Epidermal melanocyte (primary cell): ENCODE results near the gene DPH1.
"Not testable (repeated sequence)": the region's sequence is repeated elsewhere in the genome, so short reads cannot be mapped to it uniquely, and the experiment has no call there.

ENCODE experiments used
- DNase-seq: peaks from one replicate; pipeline ENCODE4 v3.0.0; 2011; ENCODE audit warnings: low spot score; ENCODE audit not compliant: insufficient read length

DPH1 gene

DNA sequence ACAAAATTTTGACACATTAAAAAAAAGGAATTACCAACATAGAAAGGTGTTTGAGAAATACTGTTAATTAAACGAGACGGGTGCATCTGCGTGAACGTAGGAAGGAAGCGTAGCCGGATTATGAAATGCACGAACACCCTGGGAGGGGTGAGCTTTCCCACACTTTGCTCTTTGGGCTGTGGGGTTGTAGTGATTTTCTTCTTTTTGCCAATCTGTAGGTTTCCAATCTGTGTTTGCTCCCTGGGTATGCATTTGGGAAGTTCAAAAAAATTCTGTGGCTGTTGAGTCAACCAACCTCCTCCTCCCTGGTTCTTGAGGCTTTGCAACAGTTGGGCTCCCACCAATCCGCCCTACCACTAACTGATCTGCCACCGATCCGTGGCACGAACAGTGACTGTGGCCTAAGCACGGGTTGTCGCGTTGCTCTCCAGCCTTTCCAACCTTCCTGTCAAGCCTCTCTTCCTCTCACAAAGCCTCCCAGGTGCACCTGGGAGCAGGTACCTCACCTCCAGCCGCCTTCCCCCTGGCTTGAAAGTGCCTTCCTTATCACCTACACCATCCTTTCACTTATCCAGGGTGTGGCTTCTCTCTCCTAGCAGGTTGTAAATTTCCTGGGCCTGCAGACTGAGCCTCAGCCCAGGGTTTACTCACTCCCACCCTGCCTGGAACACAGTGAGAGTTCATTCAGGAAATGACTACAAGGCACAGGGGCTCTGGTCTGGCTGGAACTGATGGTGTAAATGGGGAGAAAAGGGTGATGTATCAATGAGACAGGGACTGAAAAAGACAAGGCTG lies 21.4 kb upstream of the DPH1 start:
- no peak for DNase-seq

DNA sequence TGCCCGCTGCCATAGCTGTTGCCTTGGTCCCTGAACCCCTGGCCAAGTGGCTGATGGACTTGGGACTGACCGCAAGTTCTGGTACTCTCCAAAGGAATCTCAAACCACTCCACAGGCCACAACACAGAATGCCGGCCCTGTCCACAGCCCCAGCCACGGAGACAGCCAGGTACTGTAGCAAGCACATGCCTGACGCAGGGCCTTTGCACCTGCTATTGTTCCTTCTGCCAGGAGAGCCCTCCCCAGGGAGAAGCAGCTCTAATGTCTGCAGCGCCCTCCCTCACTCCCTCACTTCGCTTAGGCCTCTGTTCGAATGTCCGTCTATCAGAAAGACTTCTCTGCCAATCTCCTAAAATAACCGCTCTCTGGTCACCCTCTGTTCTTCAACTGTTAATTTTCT lies 20.2 kb upstream of the DPH1 start:
- DNase-seq = no peak

DNA sequence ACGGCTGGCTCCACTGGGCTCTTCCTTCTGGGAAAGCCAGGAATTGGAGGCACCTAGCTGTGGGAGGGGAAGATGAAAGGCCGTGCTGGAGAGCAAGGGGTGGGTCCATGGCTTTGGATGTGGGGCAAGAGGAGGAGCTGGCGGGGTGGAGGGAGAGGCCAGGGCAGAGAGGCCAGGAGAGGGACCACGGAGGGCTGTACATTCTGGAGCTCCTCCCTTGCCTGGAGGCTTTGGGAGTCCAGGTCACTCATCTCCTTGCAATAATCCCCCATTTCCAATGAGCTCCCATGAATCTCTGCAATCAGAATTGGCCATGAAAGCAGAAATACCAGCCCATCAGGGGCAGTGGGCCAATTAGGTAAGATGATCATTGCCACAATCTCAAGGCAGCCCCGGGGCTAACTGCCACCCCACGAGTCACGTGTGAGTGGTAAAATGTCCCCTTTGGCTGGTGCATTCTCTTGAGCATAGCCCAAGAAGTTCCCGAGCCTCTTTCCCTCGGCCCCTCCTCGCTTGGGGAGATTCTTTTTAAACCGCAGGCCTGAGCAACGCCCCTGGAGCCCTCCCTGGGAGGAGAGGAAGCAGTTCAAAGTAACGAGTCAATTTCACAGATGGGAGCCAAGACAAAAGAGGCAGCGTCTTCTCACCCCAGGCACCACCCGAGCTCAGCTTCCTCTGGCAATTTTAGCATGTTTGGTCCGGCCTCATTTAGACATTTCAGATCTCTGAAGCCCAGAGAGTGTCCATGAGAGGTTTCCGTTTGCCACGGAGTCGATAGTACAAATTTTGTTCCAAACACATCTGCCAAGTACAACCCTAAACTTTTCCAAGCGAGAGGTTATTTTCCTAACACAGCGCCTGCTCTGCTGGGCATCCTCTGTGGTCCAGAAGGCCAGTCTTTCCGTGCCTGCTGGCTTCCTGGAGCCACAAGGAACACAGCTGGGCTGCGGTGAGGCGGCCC lies 18.3 kb upstream of the DPH1 start:
- peak; percentile 91 for DNase-seq

DNA sequence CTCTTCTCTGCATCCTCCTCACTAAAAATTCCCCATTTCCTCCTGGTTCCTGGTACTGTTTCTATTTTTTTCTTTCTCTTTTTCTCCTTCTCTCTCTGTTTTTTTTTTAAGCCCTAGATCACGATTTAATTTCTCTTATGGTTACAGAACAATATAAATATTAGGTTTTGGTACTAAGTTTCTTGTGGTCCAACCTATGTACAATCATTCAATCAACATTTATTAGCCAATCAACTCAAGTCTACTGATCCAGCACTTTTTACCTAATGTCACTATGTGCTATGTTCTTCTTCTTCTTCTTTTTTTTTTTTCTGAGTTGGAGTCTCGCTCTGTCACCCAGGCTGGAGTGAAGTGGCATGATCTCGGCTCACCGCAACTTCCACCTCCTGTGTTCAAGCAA lies 17.5 kb upstream of the DPH1 start:
- no peak for DNase-seq

DNA sequence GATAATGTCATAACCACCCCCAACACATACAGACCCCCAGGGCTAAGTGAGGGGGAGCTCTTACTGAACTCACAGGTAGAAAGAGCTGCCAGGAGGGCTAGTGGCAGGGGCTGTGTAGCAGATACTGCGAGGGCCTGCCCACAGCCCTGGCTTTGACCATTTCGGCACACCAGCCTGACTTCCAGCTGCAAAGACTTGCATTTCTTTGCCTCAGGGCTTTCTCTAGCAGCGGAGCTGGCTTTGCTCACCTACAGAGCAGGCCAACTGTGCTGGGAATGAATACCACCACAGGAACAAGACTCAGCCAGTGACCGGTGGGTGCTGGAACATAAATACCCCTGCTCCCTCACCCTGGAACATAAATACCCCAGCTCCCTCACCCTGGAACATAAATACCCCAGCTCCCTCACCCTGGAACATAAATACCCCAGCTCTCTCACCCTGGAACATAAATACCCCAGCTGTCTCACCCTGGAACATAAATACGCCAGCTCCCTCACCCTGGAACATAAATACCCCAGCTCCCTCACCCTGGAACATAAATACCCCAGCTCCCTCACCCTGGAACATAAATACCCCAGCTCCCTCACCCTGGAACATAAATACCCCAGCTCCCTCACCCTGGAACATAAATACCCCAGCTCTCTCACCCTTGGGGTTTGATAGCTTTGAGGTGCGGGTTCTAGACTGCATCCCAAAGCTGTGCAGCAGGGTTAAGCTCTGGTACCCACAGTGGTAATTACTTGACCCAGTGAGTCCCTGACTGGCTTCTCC lies 16.5 kb upstream of the DPH1 start:
- DNase-seq = not testable (repeated sequence)

DNA sequence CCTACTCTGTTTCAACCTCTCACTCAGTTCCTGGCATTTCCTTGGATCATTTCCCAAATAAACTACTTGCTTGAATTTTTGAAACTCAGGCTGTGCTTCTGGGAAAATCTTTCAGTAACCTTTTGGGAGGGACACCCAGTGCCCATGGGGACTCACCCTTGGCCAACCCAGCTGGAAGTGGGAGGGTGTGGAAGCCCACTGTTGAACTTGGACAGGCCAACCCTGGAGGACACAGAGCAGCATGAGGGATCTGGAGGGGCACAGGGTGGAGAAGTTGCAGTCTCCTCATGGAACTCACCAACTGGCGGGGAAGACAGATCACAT lies 16.0 kb upstream of the DPH1 start:
- no peak for DNase-seq

DNA sequence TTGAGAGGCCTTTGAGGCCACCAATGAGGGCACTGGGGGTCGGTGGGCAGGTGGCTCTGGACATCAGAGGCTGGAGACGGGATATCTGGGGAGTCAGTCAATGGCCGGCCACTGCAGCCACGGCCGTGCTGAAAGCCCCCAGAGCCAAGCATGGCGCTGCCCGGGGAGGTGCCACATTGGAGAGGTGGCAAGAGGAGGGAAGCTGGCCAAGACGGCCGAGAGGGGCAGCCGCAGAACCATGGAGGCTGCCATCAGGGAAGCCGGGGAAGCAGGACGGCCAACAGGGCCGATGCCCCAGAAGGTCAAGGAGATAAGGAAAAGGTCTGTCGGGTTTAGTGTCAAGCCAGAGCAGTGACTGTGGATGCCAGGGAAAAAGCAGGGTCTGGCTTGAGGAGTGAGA lies 14.6 kb upstream of the DPH1 start:
- no peak for DNase-seq

DNA sequence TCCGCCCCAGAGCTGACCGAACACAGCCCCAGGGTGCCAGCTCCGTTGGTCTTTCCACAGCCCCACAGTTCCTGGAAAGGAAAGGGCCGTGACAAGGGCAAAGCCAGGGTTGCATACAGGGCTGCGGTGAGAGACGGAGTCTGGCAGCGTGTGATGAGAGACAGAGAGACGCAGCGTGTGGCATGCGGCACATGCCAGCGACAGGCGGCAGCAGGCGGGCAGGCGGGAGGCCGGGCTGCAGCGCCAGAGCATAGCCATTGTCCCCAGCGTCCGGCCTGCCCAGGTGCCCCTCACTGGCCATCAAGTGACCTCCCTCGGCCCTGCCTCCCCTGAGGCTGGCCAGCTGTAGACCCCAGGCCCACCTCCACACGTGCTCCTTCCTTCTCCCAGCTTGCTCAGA lies 13.5 kb upstream of the DPH1 start:
- DNase-seq = no peak

DNA sequence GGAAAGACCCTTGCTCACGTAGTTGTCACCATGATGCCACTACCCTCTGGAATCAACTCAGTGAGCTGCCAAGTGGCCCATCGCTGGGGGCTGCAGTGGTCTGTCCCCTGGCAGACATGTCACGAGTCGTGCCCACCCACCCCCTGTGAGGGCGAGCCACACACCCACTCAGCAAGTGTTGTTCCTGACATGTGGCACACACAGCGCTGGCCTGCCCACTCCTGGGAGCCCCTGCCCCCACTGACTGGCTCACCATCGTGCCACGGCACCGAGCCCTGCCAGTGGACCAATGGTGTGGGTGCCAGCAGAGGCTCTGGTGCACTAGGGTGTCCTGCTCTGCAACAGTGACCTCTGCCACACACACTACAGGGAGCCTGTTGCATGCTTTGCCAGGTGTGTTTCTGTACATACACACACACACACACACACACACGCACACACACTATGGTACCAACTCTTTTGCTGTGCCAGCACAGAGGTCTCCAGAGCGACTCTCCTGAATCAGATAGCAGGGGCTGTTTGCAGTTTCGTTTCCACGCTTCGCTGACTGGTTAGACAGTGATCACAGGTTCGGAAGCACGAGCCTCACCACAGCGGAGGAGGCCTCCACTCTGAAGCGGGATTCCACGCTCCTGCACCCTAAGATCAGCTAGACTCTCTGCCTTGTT lies 12.5 kb upstream of the DPH1 start:
- DNase-seq = no peak

DNA sequence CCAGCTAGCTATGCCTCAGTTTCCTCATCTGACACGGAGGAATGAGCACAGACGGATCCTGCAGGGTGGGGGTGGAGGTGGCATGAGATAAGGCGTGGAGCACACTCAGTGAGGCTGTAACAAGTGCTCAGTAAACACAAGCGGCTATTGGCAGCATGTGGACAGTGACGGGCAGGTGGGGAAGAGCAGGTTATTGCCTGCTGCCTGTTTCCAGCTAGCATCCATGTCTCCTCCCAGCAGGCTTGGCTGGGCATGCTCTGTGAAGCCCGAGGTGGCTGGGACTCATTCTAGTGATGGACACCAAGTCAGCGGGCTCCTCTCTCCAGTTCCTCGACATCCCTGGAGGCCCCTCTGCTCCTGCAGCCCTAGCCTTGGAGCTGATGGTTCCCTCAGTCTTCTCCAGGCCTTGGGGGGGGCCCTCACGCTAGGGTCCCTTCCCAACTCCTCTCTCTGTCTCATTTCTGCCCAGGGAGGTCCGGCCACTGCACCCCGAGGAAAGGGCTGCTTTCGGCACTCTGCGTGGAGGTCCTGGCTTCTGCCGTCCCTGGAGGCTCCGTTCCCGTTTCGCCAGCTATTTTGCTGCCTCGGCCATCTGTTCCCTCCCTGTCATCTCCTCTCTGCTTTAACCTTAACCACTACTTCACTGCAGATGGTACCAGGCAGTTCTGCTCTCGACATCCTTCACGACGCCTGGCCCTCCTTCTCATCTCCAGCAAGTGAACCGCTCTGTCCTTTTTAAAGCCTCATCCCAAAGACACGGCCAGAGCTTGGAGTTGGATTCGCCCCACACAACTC lies 11.0 kb upstream of the DPH1 start:
- DNase-seq = no peak

DNA sequence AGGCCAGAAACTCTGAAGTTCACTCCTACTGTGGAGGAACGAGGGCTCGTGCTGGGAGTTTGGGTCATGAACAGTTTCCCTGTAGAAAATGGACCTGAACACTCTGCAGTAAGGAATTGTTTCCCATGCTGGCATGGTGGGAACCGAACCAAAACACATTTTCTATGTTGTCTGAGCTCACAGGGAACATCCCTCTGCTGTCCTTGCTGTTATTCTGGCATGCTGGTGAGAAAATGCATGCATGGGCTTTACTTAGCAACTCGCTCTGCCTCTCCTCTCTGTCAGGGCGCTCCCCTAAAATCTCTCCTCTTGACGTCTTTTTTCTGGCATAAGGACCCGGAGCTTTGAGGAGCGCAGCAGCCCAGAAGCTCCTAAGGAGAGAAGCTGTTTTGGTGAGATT lies 10.2 kb upstream of the DPH1 start:
- DNase-seq = no peak

DNA sequence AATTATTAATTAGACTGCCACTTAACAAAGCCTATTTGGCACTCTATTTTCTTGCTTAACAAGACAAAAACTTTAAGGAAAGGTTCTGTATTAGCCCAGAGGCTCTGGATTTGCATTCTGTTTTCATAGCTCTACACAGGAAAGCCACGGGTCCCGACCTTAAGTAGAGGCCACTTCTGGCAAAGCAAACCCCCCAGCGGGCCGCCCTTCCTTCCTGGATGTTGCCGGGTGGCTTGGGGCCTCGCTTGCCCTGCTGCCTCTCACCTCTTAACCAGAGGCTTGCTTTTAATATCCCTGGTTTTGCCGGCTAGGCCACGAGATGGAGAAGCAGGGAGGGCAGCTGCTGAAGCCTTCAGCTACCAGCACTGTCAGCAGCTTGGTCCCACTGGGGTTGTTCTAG lies 9.2 kb upstream of the DPH1 start:
- DNase-seq = no peak

DNA sequence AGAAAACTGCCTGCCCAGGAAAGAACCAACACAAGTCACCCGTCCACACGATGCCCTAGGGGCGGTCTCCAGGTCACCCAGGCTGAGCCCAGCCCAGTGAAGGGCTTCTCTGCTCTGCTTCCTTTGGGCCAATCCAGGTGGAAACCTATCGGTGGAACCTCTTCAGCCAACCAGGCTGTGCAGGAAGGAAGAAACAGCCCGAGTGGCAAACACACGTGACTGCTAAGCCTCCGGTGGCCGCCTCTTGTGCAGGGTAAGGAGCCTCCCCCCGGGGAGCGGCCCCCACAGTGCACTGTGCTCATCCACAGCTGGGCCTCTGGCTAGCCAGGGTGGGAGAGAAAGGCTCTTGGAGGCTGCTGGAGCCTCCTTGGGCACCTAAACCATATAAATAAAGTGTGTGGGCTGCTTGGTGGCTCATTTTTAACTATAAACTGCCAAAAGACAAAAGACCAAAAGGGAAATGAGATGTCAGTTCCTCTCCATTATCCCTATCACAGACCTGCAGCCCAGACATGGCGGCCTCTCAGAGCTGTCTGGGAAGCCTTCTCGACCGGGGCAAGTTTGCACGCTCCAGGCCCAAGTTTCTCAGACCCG lies 7.2 kb upstream of the DPH1 start:
- no peak for DNase-seq

DNA sequence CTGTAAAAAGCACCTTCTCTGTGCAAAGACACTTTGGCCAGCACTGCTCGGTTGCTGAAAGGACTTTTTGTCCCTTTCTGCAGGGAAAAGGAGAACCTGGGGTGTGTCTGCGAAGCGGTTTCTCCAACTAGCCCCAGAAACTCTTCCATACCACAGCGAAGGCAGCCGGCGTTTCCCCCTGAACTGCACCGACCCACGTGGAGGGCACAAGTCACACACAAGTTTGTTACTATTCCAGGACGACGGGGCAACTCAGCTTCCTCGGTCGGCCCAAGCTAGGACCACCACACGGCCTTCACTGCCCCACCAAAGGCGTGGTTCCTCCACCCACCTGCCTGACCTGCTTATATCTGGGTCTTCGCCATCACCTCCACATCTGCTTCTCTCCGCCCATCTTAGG lies 6.7 kb upstream of the DPH1 start:
- DNase-seq = no peak

DNA sequence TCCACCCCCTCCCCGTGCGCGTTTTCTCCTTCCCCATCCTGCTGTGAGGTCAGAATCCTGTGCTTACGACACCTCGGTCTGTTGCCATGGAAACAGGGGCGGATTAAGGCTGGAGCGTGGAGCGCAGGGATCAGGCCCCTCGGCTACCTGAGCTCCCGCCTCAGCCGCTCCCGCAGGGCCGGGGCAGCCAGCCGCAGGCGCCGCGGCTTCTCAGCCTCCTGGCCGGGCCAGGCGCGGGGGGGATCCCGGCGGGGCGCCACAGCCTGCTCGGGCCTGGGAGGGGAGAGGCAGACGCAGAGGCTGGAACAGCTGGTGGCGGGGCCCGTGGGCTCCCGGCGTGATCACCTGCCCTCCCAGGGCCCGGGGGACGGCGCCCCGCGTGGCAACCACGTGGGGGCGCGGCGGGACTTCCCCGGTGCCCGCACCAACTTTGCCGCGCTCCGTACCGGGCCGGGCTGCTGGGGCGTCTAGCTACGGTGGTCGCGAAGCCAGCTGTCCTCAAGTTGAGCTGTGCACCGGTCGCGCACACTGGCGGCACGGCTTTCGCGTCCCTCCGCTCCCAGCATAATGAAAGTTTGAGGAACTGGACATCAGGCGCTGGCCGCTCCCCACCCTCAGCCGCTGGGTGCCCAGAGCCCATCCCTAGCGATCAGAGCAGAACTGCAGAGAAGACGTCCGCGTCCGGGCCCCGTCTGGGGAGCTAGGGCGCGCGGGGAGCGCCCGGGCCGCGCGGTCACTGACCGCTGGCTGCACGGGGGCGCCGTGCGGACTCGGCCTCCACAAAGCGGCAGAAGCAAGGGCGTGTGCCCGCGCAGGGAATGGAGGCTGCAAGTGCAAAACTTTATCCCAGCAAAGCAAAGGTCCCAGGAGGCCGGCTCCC lies 6.0 kb upstream of the DPH1 start:
- no peak for DNase-seq

DNA sequence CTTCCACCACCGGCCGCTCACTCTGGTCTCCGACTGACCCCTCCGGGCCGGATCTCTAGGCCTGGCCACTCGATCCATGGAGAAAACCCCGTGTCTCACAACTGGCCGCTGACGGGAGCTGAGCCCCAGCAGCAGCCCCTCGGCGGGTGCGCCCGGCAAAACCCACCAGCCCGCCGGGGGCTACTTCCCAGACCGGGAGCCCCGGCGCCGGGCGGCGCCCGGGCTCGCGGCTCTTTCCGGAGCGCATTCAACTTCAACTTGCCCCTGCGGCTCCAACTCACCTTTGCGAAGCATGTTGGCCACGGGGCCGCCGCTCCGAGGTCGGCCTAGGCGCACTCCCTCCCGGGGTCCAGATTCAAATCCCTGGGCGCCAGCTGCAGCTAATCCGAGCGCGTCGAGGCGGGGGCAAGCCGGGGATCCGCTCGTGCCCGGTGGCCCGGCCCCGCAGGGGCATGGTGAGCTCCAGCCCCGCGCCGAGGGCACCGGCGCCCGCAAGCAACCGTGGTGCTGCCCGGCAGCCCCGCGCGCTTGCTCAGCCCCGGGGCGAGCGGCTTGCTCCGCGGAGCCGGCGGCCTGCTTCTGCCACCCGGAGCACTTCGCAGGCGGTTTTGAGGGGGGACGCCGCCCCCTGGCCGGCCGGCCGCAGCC lies 5.3 kb upstream of the DPH1 start:
- no peak for DNase-seq

DNA sequence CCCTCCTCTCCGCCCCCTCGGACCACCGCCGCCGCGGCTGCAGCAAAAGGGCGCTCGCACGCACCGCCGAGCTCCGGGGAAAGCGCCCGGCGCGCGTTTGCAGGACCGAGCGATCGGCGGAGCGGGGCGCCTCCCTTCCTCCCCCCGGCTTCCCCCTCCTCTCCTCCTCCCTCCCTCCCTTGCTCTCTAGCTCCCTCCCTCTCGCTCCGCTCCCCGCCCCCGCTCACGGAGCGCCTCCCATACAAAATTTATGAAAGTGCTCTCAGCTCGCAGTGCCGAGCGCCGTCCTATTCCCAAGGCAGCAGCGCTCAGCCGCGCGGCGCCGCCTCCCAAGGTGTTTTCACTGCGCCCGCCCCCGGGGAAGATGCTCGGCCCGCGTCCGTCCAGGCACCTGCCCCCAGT lies 4.7 kb upstream of the DPH1 start, which contains the start of gene RTN4RL1:
Gene RTN4RL1 (minus strand): TSS at position 115 of the 402 bp plus-strand sequence. CDS start 469 bp downstream, outside the sequence.
- DNase-seq = peak; percentile 85

DNA sequence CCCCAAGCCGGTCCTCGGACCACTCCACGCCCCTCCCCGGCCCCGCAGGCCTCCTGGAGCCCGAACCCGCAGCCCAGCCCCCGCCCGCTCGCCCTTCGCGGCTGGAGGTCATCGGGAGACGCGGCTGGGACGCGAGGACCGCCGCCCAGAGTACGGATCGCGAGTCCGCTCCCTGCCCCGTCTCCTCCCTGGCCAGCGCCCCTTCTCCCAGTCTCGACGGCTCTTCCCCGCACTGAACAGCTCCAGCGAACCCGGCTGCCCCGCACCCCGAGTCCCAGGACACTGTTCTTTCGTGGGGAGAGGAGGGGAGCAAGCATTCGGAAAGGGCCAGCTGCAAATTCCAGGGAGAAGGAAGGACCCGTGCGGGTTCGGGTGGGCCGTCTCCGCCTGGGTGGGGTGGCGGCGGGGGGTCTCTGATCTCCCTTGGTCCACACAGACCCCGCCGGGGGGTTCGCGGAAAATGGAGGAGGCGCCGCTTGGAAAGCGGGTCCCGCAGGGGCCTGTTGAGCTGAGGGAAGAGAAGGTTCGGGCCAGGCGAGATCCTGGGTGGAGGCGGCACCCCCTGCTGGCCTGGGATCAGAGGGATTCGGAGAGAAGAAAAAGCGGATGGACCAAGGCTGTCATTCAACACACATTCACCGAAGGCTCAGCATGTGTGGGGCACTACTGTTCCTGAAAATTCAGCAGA lies 4.2 kb upstream of the DPH1 start:
- peak; percentile 87 for DNase-seq
